ENCODE measurements around the gene FBXO46.

DNA sequence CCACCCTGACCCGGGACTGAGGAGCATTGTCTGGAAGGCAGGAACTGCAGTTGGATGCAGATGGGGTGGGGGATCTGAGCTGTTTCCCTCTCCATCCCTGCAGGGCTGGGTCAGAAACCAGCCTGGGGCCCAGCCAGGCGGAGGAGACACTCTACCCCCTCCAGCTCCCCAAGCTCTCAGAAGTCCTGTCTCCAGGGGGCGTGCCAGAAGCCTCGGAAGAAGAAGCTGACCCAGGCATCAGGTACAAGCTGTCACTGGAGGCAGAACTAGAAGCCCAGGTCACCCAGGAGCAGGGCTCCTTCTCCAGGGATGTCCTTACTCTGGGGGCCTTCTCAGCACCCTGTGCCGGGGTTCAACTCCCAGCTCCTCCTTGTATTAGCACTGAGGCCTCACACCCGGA is 22.9 kb upstream of the FBXO46 start:
- TF ChIP-seq, protein P1, sequence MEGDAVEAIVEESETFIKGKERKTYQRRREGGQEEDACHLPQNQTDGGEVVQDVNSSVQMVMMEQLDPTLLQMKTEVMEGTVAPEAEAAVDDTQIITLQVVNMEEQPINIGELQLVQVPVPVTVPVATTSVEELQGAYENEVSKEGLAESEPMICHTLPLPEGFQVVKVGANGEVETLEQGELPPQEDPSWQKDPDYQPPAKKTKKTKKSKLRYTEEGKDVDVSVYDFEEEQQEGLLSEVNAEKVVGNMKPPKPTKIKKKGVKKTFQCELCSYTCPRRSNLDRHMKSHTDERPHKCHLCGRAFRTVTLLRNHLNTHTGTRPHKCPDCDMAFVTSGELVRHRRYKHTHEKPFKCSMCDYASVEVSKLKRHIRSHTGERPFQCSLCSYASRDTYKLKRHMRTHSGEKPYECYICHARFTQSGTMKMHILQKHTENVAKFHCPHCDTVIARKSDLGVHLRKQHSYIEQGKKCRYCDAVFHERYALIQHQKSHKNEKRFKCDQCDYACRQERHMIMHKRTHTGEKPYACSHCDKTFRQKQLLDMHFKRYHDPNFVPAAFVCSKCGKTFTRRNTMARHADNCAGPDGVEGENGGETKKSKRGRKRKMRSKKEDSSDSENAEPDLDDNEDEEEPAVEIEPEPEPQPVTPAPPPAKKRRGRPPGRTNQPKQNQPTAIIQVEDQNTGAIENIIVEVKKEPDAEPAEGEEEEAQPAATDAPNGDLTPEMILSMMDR (IDR thresholded peaks at IDR 0.05; ENCODE audit: low read depth, low read length, poor library complexity, severe bottlenecking), result peak; percentile 19
- TF ChIP-seq EZH2phosphoT487 (IDR thresholded peaks at IDR 0.05; ENCODE audit: borderline replicate concordance, low read length), result no peak
